NCI-H2196 treated with DMSO at 0.1 percent for 48 hours (cell line): ENCODE results near the gene ZFHX3.

Experiments used
- DNase-seq: peaks from one replicate; lab custom pipeline; 2025; ENCODE audit not compliant: unreplicated experiment; lab: John Stamatoyannopoulos, UW

Gene ZFHX3

DNA sequence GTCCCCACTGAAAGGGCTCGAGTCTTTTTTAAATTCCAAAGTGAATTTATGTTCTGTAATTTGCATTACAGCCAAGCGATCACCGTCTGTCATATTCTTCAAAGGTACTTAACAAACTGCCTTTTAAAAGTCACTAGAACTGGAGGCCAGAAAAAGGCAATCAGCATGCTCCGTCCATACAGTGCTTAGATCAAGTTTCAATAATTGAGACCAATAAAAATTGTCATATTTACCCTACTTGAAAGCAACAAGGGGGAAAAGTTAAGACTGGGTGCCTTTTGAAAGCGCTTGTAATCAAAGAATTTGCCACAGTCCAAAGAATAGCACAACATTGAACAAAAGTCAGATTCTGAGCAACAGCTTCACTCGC, 9.0 kb upstream of the ZFHX3 start:
- no peak for DNase-seq

DNA sequence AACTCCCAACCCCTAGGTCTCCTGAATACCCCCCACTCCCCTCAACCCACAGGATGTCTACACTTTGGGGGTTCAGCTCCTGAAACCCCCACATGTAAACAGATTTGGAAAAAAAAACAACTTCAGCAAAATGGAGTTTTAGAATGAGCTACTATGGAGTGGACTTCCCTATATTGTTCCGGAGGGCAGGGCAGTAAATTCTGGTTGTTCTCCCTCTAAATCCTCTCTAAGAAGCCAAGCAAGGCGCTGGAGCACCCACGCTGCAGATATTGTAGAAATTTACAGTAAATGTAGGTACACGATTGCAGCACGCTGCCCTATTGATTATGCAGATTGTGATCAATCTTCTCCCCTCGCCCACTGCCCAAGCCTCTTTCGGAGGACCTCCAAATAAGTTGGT, 8.5 kb upstream of the ZFHX3 start:
- no peak for DNase-seq

DNA sequence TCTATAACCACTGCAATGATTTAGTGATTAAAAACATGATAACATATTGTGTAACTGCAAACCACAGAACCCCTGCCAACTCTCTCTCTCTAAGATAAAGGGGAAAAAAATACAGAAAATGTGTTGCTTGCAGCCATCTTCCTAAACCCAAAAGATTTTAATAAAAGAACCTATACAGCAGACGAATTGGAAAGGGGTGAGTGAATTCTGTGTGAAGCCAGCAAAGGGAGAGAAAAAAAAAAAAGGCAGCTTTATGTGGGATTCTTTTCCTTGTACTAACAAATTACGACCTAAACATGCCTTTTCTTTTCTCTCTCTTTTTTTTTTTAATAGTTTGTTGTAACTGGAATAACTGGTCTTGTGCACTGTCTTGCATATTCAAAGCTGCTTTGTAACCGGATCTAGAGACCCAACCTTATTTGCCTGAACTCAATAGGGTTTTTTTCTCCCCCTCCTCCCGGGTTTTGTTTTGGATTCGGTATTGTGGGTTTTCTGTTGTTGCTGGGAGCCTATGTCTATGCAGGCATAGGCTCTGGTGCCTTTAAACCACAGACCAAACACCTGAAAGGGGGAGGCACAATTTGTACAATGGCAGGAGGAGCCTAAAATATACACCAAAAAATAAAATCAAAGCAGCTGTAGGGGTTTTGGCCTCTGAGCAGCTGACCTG, 7.0 kb upstream of the ZFHX3 start:
- DNase-seq = no peak

DNA sequence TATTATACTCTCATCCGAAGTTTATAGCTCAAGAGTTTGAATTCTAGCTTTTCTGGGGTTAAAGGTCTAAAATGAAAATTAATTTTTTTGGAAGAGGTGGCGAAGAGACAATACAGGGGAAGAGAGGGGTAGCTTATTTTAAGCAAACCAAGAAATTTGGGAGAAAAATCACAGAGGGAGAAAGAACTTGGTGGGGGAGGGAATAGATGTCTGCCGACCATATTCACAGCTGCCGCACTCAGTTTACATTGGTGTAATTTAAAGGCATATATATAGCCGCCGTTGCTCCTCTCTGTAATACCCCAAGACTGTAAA, 6.5 kb upstream of the ZFHX3 start:
- DNase-seq = no peak

DNA sequence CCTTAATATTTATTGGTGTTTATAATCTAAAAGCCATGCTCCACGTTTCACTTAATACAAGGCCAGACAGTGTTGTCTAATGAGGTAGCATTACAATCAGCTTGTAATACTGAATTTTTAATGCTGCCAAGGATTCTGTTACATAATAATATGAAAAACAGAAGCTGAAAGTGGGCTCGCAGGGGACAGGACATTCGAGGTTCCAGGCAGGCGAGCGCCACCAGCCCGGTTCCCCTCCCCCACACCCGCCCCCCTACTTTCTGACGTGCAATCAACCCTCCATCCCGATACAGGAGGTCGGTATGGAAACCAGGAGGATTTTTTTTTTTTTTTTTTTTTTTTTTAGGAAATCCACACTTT, 6.2 kb upstream of the ZFHX3 start:
- DNase-seq = no peak

- DNase-seq = no peak
Observed at GRCh38 chr16:73053364-73054124, 5.6 kb upstream of the ZFHX3 start.

GRCh38 chr16:73053038-73053363, 5.1 kb upstream of the ZFHX3 start:
- no peak for DNase-seq

- no peak for DNase-seq
Observed at GRCh38 chr16:73052576-73052975, 4.6 kb upstream of the ZFHX3 start.

- no peak for DNase-seq
Observed at GRCh38 chr16:73051961-73052360, 4.0 kb upstream of the ZFHX3 start.

DNA sequence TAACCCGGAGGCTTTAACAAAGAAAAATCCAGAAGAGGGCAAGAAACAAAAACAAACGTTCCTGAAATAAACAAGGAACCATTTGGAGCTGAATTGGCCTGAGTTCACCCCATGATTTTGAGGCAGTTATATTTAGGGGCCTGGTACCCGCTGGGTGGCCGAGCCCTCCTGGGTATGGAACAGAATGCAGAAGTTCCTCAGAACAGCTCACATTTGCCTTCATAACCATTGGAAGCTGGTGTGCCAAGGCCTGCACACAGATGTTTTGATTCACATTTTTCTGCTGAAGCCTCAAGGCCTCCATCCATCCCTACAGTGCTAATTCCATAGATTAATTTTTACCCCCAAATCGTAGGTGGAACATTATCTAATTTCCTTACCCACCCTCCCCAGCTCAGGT, 3.3 kb upstream of the ZFHX3 start:
- no peak for DNase-seq

DNA sequence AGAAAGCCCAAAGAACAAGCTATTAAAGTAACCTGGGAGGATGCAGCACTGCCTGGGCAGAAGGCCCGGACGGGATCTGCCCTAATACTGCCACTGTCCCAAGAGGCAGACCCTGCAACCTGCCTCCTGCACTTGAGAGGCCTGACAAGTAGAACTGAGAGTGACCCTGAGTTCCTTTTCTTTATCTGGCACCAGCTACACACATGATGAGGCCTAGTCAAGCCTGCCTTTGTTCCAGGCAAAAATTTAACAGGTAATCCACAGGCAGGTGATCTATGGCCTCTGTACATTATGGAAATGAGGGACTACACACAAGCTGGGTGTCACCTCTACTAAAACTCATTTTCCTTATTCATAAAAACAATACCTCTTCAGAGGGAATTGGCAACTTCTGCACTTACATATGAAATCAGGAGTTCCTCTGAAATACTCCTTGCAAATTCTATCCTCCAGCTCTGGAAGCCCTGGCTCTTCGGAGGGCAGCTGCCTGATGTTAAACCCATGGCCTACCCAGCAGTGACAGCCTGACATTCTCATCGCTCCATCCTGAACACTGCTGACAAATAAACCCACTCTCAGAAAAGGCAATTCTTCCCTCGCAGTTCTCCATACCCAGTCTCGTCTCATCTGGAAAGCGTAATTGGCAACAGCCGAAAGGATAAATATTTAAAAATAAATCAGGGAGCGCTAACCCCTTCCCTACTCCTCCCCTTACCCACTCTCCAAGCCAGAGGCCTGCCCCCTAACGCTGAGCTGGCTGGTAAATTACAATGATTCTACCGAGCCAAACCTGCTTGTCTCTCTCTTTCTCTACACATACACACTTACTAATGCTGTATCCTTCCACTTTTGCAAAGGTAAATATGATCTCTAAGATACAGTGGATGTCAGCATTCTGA, 2.5 kb upstream of the ZFHX3 start:
- DNase-seq = no peak

DNA sequence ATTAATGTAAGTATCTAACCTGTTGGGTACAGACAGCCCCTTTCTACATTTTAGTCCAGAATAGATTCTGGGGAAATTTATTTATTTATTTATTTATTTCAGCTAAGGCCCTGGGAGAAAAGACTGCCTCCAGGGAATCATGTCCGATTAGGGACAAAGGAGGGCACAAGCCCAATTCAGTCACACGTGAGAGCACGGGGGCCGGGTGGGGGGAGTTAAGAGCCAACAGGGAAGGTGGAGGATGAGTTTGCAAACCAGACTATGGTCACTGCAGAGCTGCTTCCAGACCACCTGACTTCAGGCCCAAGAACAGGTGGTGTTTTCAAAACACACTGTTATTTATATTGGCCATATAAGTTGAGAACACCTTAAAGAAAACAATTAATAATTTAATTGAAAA, 1.6 kb upstream of the ZFHX3 start:
- no peak for DNase-seq

GRCh38 chr16:73049091-73049490, 1.2 kb upstream of the ZFHX3 start:
- DNase-seq = no peak

DNA sequence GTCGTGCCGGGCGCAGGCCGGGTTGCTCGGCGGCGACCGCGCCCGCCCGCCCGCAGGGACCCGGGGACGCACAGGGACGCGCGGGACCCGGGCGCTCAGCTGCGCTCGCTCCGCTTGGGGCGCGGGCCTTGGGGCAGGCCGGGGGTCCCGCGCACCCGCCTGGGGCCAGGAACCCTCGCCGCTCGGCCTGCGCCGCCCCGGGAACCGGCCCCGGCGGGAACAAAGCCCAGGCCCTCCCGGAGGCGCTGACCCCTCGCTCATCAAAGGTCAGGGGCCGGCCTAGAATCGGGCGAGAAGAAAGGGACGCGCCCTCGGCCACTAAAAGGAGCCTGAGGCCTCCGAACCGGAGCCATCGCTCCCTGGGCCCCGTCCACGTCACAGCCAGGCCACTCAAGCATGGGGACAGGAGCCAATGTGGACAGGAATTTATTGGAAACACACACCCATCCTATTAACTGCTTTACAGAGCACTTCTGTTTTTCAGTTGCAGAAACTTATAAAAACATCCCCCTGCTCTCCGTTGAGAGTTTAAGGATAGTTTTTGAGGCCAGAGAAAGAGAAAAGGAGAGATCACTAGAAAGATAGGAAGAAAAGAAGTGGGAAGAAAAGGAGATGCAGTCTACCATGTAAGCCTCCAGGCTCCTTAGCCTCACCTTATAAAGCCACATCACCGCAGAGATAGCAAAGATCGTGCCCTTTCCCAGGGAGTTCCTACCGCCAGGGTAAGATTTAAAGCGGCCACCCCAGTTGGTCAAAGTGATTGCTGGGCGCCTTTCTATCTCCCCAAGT, 558 bp upstream of the ZFHX3 start:
- DNase-seq = no peak

DNA sequence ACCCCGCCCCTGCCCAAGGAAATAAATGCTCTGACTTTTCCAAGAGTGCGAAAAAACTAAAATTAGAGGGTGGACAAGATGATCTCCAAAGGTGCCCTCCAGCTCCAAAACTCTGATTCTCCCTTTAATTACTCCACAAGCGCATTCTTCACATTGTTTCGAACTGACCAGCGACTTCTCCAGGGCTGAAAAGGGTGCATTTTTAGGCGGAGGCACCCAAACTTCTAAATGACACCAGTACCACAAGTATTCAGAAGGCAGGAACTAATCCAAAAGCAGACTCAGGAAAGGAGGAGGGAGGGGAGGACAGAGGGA, 750 bp downstream of the ZFHX3 start:
- DNase-seq = no peak

- DNase-seq = no peak
Observed at GRCh38 chr16:73046849-73047214, 1.1 kb downstream of the ZFHX3 start.

DNA sequence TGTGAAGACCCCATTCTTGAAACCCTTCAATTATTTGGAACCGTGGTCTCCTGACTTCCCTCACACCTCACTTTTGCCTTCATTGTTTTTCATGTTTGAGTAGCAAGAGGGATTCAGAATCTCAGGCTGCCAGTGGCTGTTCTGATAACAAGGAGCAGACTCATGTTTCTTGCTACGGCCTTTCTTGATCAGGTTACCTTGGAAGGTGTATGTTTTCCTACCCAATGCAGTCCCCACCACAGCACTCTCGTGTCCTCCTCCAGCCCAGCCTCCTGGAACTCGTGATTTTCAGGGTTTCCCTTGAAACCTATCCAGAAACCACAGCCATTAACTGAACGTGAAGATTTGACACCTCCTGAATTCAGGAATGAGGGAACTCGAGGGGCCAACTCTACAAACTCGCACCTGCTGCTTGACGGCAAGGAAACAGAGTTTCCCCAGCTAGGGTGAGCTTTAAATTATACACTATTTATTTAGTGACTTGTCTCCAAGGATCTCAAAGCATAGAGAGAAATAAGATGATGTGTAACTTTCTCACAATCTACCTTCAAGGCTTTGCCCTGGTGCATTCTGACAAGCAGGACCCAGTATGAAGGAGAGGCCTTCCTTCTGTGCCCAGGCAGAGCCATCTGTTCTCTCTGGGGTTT, 1.6 kb downstream of the ZFHX3 start:
- DNase-seq = no peak

DNA sequence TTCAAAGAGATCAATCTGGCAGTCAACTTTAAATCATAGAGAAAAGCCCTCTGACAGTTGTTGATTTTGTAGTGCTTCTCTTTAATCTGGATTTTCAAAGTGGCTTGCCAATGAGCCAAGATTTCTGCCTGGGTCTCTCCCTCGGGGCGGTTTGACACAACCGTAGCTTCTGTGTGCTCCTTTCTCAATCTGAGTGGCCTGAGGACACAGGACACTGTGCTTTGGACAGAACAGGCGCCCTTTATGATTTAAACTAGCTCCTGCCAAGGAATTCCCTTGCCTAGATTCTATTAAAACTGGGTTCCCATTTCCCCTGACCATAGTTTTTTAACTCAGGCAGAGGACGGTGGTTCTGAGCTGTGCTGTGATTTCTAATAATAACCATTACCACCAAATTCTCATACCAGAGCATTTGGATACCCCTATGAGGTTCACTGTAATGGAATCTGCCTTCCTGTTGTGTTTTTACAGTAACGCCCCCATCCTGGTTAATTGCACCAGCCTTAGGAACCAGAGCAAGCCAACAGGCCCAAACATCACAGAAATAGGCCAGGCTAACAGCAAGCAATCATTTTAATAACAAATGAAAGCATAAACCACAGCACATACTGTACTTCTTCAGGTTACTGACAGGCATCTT, 4.0 kb downstream of the ZFHX3 start:
- DNase-seq = no peak

DNA sequence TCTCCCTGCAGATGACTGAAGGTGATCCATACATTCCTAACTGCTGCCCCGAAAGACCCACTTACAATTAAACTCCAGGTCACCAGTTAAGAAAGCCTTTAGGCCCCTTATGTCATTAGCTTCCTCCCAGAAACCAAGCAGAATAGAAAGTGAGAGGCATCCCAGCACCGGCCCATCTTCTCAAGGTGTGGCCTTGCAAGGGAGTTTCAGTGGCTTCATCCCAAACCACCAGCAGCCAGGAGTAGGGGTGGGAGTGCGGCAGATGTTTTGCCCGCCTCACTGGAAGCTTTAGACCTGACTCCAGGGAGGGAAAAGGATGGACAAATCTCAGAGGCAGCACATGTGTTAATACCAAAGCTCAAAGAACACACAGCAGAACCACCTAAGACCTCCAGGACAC, 5.1 kb downstream of the ZFHX3 start:
- DNase-seq = no peak

DNA sequence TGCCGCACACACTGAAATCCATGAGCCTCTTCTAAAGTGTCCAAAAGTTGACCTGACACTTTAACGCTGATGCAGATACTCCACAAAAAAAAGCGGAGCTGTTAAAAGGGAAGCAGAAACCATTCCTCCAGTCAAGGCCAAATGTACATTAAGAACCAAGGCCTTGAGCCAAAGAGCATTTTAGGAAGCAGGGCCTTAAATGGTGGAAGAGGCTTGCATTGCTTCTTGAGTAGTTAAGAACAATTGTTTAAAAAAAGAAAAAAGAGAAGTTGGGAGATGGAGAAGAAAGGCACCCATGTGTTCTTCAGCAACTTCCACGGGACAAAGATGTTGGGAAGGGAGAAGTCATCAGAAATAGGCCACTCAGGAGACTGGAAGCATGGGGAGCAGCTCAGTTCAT, 6.3 kb downstream of the ZFHX3 start:
- no peak for DNase-seq
